Left forelimb (tissue), 1 donor: Measurements from ENCODE around the gene LHPP.

Experiments used
- DNase-seq: peaks from one replicate; pipeline ENCODE4 v3.0.0-alpha.2; 2018; ENCODE audit warnings: low spot score

The LHPP gene

DNA sequence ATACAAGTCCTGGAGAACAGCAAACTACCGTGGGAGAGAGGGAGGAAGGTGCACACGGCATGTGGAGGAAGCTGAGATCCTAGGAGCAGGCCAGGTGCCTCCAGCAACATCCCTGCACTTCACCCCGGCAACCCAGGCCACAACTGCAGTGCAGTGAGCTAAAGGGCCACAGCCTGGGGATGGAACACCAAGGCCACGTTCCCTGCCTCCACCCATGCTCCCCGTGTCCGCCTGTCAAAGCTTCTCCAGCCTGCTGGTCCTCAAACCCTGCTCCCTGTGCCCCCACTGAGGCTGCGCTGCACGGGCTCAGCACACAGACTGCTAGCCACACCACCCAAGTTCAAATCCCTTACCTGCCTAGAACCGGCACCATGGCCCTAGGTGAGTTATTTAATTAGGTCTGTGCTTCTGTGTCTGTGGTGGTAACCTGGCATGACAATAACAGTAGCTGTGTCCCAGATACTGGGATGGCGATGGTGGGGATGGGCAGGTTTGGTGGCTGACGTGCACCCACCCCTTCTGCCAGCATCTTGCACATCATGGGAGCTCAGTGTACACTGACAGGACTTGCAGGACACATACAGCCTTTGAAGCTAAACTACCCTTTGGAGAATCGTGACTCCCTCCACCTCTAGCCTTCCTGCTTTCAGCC, 197.1 kb downstream of the LHPP start:
- DNase-seq = no peak

DNA sequence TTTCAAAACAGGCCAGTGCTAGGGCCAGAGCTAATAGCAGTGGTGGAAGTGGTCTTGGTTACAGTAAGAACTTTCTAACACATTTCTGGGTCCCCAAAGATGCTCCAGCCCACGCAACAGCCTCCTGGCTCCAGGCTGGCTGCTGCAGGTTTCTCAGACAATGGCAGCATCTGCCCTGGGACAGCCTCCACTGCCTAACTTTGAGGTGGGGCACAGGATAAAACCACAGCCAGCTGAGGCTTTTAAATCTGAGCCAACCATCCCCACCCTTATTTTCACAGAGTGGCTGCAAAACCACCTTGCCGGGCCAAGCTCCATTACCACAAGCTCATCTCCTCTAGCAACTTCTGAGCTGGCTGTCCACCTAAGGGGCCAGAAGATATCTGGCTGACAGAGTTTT, 197.8 kb downstream of the LHPP start:
- no peak for DNase-seq

DNA sequence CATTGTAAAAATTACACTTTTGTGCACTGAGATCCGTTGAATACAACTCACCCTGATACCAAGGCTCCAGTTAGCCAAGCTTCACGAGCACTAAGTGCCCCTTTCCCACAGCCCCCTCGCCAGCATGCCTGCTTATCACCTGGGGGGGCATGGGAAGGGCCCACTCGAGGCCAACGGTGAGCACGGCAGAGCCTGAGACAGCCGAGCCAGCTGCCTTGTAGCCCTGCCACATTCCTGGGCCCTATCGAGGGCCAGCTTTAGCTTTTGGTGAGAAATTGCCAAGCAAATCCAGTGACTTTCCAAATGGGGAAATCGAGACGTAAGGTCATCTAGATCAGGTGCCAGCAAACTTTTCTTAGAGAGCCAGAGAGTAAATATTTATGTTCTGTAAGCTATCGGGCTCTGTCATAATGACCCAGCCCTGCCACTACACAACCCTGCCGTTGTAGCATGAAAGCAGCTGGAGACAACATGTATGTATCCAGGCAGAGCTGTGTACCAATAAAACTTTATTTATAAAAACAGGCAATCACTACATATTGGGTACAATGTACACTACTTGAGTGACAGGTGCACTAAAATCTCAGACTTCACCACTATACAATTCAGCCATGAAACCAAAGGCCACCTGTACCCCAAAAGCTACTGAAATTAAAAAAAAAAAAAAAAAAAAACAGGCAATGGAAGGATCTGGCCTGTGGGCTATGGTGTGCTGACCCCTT, 198.9 kb downstream of the LHPP start:
- no peak for DNase-seq

DNA sequence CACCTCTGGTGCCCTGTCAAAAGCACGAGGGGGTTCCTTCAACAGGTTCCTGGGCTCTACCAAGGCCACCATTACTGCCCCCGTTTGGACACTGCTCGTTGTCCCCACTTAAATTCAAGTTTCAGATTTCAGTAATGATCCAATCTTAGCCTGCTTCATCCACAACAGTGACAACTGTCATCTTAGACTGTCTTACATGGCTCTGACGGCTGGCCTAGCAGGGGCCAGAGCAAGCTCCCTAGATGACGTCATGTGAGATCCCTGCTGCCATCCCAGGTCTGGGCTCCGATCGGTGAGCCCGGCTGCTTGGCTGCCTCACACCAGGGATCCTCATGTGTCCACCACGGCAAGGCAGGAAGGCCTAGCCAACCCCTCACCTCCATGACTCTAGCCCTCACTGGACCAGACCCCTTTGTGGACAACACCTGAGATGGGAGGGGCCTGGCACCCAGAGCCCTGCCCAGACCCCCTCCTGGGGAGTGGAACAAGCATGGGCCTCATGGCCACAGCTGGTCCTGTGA, 200.1 kb downstream of the LHPP start:
- no peak for DNase-seq

DNA sequence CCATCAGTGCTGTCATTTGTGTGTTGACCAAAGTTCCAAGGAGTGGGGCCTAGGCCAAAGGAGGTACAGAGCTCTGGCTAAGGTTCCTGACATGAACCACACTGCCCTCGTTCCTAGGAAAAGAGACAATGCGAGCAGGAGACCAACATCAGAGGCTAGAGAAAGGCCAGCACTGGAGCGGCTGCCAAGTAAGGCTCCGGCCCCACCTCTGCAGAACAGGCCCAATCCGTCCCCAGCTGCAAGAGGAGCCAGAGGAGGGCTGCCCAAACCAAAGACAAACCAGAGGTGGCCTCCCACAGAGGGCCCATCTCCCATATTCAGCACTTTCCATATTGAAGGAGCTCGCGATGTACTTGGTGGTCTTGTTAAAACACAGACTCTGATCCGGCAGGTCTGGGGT, 201.6 kb downstream of the LHPP start:
- no peak for DNase-seq
